GM12872 (cell line): Measurements from ENCODE around the gene STXBP5L.

ENCODE experiments used
- TF ChIP-seq, protein P1 (sequence below): IDR thresholded peaks from 3 replicates; pipeline ENCODE4 v1.5.1; 2011; ENCODE audit warnings: low read depth, mild to moderate bottlenecking, low read length, moderate library complexity; ENCODE audit not compliant: insufficient read depth

STXBP5L gene

DNA sequence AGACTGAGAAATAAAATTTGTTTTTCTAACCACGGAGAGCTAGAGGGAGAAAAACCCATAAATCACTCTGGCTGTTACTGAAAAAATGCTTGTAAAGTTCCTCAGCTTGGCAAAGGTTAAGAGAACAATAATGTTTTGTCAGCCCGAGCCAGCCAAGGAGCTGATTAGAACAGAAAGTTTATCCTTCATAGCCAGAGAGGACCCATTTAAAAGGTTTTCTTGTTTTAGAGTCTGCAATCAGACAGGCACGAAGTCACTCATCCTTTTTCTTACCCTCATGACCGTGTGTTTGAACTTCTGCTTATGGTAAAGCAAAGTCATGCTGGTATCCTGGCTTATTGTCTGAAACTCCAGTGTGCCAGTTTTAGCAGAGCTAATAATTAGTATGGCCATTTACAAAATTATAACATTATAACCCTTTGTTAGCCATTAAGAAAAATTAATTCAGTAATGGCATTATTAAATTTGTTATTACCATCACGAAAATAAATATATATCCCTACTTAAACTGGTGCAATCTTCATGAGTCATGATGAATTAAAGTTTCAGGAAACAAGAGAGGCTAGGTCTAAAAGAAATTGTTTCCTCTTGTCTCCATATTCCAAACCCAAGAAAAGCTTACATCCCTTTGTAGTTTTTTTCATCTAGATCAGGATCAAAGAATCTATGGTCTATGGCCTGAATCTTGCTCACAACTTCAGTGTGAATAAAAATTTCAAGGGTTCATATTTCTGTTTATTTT, 13.5 kb upstream of the STXBP5L start:
- TF ChIP-seq, protein P1, sequence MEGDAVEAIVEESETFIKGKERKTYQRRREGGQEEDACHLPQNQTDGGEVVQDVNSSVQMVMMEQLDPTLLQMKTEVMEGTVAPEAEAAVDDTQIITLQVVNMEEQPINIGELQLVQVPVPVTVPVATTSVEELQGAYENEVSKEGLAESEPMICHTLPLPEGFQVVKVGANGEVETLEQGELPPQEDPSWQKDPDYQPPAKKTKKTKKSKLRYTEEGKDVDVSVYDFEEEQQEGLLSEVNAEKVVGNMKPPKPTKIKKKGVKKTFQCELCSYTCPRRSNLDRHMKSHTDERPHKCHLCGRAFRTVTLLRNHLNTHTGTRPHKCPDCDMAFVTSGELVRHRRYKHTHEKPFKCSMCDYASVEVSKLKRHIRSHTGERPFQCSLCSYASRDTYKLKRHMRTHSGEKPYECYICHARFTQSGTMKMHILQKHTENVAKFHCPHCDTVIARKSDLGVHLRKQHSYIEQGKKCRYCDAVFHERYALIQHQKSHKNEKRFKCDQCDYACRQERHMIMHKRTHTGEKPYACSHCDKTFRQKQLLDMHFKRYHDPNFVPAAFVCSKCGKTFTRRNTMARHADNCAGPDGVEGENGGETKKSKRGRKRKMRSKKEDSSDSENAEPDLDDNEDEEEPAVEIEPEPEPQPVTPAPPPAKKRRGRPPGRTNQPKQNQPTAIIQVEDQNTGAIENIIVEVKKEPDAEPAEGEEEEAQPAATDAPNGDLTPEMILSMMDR, result no peak

DNA sequence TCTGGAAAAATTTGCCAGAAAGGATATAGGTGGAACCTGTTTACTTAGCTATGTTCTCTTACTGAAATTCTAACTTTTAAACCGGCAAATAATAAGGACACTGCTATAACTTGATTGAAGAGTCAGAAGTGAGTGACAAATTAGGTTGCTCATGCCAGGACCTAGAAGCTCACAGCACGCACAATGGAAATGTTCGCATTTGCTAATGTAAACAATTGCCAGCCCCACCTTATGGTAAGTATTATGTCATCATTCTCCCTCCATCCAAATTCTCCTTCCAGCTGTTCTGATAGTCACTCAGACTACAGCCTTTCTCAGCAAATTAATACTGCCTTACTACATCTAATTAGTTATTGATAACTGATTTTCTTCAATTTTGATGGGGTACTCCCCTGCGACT, 4.8 kb upstream of the STXBP5L start:
- TF ChIP-seq, protein P1, result no peak

DNA sequence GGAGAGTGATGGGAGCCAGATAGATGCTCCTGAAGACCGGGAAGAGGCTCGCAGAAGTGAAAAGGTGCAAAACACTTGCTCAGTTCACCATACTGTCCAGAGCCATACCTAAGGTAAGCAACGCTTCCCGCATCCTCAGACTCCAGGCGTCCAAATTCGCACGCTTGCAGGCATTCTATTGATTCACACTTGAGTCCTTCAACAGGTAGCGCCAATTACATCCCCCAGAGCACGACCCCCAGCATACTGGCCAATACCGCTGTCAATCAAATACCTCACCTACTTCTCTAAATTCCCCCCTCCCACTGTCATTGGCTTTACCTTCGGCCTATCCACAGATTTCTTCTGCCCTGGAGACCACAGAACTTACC, 361 bp upstream of the STXBP5L start:
- TF ChIP-seq, protein P1, result no peak

DNA sequence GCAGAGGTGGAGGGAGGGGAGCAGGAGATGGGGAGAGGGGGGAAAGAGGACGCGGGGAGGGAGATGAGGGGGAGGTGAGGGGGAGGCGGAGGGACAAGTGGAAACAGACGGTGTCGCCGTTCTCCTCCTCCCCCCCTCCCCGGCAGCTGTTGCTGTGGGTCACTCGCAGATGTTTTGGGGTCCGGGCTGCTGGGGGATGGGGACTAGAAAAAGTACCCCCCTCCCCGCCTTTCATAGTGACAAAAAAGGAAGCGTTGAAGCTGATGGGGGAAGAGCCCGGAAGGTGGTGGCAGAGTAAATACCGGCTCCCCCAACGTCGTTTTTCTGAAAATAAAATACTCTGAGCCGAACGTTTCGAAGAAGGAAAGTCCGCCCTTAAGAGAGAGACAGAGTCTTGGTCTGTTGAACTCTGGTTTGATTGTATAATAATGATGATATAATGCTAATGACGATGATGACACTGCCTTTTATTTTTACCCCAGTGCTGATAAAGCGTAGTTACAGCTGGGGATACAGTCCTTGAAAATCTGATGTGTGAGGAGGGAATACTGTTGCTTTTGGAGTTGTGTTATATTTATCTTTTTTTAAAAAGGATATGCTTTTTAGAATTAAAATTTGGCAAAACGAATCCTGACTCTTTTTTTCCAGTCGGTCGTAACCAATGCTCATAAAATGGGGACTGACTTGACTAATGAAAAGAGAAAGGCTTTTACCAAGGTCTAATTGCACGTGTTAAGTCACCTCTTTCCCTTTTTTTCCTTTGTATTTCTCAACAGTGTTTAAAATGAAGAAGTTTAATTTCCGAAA, 993 bp downstream of the STXBP5L start:
- TF ChIP-seq, protein P1, result no peak

DNA sequence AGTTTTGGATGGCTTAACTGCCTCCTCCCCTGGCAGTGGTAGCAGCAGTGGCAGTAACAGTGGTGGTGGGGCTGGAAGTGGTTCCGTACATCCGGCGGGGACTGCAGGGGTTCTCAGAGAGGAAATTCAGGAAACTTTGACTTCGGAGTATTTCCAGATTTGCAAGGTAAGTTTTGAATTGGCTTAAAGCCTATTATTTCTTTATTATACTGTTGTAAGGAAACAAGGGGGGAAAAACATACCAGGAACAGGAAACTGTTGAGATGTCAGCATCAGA, 1.5 kb downstream of the STXBP5L start:
- TF ChIP-seq, protein P1, result no peak

DNA sequence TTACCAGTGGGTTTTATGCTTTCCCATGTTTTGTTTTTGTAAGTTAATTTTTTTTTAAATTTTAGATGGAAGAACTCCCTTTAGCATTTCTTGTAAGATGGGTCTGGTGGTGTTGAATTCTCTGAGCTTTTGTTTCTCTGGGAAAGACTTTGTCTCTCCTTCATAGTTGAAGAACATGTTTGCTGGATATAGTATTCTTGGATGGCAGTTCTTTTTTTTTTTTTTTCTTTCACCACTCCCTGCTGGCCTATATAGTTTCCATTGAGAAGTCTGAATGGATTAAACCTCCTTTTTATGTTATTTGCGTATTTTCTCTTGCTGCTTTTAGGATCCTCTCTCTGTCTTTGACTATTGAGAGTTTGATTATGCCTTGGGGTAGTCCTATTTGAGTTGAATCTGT, 18.1 kb downstream of the STXBP5L start:
- TF ChIP-seq, protein P1, result no peak

DNA sequence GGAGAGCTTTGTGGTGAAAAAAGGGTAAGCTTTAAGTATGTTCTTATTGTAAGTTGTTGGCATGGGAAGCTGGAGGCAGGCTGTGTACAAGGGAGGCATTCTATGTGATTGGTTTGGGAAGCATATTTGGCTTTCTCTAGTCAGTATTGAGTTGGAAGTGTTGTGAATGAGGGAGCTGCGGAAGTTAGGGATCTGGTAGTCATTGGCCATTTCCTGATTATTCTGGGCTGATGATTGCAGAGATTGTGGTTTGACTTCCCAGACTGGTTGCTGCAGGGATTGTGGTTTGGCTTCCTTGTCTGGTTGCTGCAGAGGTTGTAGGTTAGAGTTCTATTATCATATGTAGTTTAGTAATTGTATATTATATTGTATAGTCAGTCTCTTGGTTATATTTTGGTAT, 21.0 kb downstream of the STXBP5L start:
- TF ChIP-seq, protein P1, result no peak
